Uterus (tissue), 2 donors: ENCODE data around the gene PAPPA2.

Experiments
- CTCF ChIP-seq, 4 experiments: fragments of 200-600 bp in 2 of 4; fragments of 450-650 bp in 2 of 4; sonication (generic) in 2 of 4; IDR thresholded peaks; one replicate each; pipeline ENCODE4 v1.5.1; 2016 to 2019; ENCODE audit warnings: antibody characterized with exemption in 4 of 4, mild to moderate bottlenecking in 2 of 4, moderate library complexity in 1 of 4
- POLR2A ChIP-seq, 2 donors: fragments of 450-650 bp; IDR thresholded peaks; one replicate each; pipeline ENCODE4 v1.6.1; 2016; ENCODE audit warnings: antibody characterized with exemption in 2 of 2, mild to moderate bottlenecking in 1 of 2, moderate library complexity in 1 of 2

DNA sequence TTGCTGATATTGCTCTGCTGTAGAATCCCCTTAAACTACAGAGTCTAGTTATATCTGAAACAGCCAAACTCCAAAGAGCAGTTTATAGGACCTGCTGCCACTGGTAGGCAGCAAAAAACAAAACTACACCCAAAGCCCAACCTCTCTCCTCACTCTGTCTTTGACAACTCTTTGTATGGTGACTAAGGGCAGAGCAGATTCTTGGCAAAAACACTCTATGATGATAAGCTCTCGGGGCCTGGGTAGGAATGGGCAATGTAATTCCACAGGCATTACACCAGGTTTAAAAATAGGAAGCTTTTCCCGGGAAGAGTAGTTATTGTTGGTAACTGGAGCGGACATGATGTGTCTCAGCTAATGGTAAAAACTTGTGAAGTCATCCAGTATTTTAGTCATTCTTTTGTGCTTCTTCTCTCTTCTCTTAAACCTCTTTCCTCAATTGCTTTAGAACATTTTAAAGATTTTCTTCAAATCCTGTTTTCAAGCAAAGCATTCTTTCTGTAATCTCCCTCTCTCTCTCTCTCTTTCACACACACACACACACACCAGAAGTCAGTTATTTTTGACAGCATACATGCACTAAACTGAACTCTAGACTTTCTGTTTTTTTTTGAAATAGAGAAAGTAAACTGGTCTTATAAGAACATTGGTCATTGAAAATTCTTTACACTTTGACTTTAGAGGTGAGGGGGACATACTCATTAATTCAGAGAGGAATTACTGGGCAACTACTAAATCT is 193.5 kb downstream of the PAPPA2 start:
- TF ChIP-seq POLR2A (IDR thresholded peaks at IDR 0.05) (no peak), CTCF (IDR thresholded peaks at IDR 0.05) (no peak)
